LHCN-M2 (cell line): ENCODE data around the gene IQCE. TPM values are rescaled to one million over a fixed set of nuclear protein-coding genes. Genes with fewer than 3 reads are reported as not detected.

Source experiments
- DNase-seq: peaks from one replicate; pipeline ENCODE4 v3.0.0-alpha.2; 2012; ENCODE audit warnings: low read depth
- total RNA-seq: library from RNA; depleted of rRNA; stranded (reverse); fragments of >200 nt; gene quantifications from 2 replicates; pipeline ENCODE4 v1.2.3, GENCODE V29; 2014

The IQCE gene
- total RNA-seq, 1 experiment from 2014 or later: 15.3 TPM

DNA sequence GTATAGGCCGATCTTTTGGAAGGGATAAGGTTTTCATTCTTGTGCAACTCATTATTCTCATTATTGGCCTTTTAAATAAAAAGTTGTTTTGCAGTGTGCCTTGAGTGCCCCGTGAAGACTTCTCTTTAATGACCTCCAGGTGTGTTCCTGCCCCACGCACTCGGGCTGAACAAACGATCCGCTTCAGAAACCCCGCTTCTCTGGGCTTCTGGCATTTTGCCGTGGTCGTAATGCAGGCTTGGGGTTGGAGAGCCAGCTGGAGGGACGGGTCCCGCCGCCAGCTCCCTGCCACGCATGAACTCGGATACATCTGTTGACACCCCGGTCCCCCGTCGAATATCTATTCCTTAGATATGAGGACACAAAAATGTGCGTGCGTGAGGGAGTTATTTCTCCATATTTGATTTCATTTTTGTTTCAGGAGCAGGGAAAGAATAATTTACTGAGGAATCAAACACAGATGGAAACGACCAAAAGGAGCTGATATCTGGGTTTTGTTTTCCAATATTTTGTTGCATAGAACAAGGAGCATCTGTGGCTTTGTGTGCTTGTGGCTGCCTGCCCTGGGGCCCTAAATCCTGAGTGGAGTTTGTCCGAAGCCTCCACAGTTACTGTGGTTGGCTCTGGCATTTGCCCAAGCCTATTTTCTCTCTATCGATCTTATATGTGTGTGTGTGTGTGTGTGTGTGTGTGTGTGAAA, 56.0 kb downstream of the IQCE start:
- DNase-seq: no peak

DNA sequence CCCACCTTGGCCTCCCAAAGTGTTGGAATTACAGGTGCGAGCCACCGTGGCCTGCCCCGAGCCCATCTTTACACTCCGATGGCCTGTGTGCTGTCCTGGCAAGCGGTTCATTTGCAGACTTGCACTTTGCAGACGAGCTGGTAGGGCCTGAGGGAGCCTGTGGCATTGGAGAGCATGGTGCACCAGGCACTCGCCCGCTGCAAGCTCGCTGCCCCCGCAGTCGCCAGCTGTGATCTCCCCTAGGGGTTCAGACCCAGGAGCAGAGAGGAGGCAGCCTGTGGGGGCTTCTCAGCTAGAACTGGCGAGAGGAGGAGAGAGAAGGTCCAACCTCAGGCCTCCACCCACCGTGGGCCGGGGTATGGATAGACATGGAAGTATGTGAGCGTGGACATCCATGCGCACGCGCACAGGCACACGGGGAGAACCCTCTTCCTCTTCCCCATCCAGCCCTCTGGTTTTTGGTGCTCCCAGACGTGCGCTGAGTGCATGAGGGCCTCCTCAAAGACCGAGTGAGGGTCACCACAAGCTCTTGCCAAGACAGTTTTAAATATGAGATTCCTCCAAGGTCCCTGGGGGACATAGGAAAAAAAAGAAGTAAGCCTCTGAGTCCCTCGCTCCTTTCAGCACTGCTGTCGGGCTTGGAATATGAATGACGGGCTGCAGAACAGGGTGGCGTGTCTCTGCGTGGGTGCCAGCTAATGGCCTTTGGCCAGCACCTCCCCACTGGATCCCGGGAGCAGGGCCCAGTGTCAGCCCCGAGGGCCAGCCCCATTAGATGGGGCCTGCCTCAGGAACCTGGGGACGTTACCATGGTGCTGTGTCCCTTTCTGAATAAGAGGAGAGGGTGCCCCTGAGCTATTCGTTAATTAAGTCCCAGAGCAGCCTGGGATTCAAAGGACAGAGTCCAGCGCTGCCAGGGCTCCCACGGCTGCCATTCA, 57.9 kb downstream of the IQCE start:
- DNase-seq: no peak

DNA sequence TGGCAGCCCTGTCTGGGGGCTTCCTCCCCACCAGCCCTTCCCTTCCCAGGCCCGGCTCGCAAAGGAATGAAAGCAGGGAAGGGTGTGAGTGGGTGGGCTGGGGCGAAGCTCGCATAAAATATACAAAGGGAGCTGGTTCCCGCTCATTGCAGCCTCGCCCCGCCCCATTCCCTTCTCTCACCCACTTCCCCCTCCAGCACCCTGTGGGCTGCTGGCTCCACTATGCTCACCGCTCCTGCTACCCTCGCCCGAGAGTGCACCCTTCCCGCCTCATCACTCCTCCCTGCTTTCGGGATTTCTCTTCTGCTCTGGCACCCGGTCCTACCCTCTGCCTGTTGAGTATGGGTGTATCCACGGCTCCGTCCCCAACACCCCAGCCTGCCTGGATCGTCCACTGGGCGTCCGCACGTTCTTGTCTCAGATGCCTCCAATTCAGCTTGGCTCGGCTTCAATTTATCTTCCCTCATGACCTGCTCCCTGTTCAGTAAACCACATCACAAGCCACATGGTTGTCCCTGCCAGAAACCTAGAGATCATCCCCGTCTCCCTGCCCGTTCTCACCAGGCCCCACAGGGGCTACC, 58.6 kb downstream of the IQCE start:
- no peak for DNase-seq

DNA sequence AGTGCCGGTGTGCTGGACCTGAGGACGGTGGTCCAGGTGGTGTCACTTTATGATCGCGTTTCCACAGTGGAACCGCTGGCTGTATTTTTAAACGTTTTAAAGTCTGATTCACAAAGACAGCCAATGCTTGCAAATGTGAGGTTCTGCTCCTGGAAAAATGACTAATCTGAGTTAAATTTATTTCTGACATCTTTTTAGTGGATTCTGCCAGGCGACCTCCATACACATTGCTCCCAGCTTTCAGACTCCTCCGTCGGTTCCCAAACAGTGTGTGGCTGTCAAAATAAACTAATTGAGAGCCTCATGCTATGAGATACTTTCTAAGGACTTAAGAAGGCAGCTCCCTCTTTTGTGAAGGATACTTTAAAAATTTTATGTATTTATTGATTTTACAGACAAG, 60.3 kb downstream of the IQCE start:
- no peak for DNase-seq

DNA sequence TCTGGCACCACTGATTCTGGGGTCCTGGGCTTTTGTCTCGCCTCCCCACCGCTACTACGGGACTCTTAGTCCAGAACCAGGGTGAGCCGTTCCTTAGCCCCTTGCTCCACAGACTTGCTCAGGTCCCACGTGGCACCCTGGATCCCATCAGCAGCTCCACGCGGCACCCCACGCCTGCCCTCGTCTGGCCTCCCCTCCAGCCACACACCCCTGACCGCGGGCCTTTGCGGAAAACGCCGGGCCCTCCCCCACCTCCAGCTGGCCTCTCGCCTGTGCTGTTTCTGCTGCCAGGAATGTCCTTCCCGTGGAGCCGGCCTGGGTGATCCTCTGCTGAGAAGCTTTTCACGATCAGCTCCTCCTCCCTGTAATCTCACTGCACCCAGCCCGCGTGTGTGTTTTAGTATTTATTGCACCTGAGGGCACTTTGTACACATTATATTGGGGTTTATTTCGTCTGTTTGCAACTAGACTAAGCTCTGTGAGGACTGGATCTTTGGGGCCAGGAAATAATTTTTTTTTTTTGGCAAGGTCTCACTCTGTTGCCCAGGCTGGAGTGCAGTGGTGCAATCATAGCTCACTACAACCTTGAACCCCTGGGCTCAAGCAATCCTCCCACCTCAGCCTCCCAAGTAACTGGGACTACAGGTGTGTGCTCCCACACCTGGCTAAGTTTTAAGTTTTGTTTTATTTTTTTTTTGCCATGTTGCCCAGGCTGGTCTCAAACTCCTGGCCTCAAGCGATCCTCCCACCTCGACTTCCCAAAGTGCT, 62.5 kb downstream of the IQCE start:
- no peak for DNase-seq

DNA sequence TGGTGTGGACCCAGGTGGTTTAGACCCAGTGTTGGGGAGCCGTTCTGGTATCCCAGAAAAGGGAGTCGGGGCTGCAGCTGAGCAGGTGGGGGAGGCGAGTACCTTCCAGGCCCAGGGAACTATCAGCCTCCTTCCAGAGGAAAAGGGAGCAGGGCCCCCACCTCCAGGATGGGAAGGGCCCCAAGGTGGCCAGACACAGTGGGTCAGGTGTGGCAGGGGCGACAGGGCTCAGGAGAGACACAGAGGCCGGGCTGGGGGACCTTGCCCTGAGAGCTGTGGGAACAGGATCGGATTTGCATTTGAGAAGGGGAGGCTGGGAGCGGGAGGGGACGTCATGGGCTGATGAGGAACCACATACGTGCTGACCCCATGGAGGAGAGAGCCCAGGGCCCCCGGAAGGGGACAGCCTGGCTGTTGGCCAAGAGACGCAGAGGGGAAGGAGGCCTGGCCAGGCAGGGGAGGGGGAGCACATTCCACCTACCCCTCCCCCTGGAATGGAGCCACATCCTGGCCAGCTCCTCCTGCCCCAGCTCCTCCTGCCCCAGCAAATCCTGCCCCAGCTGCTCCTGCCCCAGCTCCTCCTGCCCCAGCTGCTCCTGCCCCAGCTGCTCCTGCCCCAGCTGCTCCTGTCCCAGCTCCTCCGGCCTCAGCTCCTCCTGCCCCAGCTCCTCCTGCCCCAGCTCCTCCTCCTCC, 63.3 kb downstream of the IQCE start:
- no peak for DNase-seq

DNA sequence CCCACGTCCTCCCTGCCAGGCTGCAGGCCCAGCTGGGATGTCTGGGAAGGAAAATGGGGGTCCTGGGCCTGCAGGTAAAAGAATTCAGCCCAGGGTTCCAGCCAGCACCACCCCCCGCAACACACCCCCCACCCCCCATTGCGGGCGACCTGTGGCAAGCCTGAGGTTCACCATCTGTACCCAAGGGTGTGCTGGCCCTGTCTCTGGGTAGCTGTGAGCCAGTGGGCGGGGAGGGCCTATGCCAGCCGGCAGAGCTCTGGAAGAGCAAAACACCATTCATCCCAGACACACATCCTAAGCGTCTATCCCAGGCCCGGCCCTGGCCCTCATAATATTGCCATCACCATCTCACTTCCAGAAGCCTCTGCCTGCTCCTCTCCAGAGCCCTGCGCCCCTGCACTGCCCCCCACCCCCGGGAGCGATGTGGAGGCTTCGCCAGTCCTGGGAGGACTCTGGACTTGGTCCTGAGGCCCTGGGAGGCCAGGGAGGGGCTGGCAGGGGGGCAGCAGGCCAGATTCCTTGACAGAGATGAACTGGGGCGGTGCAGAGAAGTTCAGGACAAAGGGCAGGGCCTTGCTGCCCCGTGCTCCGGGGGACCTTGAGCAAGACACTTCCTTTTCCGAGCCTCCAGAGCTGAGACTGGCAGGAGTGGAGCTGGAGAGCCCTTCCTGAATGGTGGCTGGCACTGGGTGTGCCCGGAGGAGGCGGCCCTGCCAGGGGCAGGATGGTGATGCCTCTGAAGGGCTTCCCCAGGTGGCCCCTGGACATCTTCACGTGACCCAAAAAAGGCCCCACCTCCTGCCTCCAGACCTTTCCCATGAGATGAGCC, 64.3 kb downstream of the IQCE start:
- DNase-seq: no peak

DNA sequence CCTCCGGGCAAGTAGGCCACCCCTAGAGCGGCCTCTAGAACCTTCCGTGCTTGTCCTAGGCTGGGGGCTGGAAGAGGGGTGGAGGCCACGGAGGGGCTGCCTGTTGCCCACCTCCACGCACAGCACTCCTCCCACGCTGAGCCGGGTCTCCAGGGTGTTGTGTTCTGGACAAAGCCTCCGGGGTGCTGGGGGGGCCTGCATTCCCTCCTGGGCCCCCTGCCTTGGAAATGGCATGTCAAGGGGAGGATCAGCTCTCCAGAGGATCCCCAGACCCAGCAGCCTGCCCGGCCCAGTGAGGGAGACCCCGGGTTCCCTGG, 64.9 kb downstream of the IQCE start:
- DNase-seq: no peak

DNA sequence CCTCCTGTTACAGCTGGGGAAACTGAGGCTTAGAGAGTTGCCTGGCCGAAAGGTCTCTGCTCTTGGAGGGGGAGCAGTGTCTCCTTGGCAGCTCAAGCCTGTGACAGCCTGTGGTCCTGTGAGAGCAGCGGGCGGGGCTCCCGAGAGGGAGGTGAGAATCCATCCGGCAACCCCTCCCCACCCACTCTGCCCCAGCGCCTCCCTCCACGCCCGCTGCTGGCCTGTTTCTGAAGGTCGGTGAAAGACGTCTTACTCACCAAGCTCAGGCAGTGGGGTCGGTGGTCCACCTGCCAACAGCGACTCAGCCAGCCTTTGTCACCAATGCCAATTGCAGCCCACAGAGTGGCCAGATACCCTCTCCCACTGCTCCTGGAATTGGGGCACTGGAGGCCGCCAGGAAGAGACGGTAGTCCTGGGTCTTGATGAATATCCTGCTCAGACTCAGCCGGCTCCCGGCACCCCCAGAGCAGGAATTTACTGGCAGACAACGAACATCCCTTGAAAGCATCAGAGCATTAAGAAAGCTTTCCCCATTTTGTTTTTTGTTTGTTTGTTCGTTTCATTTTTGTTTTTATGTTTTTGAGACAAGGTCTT, 65.6 kb downstream of the IQCE start:
- DNase-seq: no peak

DNA sequence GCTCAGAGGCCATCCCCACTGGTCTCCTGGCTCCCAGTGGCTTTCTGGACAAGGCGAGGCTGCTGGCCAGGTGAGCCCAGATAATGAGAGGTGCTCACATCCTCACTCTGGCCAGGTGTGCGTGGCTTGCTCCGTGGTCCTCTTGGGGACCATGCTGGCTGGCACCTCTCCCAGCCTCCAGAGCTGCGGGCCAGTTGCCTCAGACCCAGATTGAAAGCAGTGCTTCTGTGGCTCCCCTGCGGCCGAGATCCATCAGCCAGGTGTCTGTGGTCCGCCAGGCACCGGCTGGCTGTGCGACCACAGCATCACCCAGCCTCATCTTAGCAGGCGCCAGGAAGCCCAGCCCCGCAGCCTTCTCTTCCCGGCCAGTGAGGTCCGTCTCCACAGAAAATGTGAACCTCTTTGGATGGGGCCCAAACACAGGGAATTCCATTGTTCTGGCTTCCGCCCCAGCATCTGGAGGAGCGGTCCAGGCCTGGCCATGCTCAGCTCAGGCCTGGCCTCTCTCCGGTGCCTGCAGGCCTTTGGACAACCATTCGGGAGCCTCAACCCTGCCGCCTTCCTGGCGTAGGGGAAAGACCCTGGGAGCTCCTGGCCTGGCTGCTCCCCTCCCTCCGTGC, 67.8 kb downstream of the IQCE start:
- DNase-seq: no peak

DNA sequence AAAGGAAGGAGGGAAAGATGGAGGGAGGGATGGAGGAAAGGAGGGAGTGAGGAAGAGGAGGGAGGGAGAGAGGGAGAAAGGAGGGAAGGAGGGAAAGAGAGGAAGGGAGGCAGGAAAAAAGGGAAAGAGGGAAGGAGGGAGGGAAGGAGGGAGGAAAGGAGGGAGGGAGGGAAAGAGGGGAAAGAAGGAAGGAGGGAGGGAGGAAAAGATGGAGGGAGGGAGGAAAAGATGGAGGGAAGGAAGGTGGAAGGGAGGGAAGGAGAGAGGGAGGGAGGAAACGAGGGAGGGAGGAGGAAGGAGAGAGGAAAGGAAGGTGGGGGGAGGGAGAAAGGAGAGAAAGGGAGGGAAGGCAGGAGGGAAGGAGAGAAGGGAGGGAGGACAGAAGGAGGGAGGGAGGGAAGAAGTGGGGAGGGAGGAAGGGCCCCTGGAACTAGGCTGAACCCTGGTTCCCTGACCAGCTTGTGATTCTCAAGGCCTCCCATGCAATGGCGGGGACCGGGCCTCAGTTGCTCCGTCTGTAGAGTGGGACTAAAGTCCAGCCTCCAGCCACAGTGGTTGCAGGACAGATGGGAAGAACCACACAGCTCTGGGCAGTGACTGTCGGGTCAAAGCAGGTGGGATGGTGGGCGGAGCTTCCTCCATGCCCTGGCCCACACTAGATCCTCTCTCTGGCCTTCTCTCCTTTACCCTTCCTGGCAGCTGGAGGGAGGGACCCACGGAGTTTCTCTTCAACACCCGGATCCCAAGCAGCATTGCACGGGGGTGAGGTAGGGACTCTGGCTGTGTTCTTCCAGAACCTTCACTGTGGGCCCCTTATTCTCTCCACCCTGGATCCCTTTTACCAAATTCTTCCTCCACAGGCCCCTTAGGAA, 68.7 kb downstream of the IQCE start:
- no peak for DNase-seq

DNA sequence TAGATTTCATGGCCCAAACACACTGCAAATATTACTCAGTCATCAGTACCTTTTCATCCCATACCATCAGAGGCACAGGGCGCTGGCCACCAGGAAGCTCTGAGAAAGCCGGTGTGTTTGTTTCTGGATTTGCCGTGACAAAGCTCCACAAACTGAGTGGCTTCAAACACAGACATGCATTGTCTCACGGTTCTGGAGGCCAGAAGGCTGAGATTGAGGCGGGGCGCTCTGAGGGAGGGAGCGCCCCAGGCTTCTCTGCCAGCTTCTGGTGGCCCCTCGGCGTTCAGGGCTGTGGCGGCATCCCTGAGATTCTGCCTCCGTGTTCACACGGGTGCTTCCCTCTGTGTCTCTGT, 69.3 kb downstream of the IQCE start:
- DNase-seq: no peak

DNA sequence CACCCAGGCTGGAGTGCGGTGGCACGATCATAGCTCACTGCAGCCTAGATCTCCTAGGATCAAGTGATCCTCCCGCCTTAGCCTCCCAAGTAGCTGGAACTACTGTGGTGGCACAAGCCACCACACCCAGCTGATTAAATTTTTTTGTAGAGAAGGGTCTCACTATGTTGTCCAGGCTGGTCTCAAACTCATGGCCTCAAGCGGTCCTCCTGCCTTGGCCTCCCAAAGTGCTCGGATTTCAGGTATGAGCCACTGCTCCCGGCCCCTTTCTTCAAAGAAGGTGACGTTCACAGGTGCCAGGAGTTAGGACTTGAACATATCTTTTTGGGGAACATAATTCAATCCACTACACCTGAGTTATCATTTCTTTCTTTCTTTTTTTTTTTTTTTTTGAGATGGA, 70.1 kb downstream of the IQCE start:
- DNase-seq: no peak

DNA sequence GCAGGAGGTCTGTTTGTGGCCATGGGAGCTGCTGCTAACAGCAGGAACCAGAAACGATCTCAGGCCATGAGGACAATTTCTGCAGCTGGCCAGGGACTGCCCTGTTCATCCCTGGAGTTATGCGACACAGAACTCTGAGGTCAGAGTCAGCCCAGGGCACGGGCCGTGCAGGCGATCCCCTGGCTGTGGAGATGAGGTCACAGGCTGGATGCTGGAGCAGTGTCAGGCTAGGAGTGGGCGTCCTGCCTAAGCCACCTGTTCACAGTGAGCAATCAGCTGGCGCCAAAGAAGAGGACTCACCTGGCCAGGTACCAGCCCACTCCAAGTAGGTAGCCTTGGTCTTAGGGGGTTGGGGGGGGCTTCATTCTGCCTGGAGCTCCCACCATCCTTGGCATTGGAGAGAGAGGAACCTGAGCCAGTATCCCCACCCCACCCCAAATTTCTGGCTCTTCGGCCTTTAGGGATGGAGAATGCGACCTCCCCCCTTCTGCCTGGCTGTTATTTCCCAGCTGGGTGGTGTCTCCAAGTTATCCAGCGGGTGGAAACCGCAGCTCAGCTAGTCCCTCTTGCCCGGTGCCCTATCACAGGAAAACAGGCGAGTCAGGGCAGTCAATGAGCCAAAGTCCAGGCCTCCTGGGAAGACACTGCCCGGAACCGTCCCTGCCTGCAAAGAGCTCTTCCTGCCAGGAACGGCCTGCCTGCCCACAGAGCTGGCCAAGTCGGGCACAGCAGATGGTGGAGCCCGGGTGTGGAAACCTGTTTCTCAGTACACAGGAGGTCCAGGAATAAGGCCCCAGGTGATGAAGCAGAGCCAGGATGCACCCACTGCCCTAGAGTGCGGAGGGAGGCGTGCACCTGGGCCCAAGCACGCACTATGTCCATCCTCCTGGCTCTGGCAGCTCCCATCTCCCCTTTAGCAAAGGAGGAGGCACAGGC, 71.2 kb downstream of the IQCE start:
- peak; percentile 46 for DNase-seq

DNA sequence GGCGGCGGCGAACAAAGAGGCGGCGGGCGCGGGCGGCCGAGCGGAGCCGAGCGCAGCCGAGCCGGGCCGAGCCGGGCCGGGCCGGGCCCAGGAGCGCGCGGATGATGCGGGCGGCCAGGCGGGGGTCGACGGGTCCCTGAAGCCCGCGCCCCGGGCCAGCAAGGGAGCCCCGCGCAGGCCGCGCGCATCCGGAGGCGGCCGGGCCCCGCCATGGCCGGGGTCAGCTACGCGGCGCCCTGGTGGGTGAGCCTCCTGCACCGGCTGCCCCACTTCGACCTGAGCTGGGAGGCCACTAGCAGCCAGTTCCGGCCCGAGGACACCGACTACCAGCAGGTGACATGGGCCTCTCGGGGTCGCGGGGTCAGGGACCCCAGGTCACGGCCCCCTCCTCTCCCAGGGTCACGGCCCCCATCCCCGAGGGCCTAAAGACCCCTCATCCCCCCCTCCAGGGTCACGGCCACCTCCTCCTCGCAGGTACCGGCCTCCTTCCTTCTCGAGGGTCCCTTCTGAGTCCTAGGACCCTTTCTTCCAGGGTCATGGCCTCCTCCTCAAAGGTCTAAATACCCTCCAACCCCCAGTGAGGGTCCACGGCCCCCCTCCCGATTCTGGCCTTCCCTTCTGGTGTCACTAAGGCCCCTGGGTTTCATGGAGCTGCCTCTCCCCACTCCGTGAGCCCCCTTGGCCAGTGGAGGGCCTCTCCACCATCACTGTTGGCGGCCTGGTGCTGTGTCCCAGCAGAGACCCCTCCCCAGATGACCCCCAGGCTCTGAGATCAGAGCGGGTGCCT, 73.4 kb downstream of the IQCE start, which contains the start of gene TTYH3:
Gene TTYH3 (plus strand): TSS at position 41 of the 787 bp plus-strand sequence. CDS start 170 bp downstream, at position 211.
- no peak for DNase-seq

DNA sequence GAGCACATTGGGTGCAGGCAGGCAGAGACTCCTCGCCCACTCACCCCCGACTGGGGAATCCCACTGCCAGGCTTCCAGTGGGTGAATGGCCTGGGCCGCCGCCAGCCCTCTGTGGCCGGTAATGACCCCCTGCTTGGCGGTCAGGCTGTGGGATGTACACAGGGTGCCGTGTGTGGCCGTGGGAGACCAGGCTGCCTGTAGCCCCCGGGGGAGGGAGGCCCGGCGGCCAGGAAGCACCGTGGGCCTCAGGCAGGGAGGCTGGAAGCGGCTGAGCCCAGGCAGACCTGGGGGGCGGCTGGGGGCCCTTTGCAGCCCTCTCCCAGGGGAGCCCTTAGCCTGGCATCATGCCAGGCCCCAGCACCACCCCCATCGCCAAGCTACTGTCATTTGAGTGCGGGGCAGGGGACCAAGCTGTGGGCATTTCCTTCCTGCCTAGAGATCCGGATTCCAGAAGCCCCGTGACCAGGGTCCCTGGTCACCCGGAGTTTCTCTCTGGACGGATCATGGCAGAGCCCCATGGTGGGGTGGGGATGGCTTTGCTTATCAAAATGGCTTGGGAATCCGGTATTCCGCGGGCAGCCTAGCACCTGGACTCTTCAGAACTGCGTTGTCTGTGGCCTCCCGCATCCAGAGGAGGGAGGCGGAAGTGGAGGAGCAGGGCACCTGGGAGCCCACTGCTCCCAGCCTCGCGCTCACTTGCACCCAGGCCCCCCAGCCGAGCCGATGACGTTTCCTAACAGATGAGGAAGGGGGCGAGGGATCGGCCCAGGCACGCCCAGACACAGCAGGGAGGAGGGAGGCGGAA, 74.2 kb downstream of the IQCE start:
- peak; percentile 71 for DNase-seq
